ENCODE measurements around the gene CTNNA3.

CTNNA3 gene

DNA sequence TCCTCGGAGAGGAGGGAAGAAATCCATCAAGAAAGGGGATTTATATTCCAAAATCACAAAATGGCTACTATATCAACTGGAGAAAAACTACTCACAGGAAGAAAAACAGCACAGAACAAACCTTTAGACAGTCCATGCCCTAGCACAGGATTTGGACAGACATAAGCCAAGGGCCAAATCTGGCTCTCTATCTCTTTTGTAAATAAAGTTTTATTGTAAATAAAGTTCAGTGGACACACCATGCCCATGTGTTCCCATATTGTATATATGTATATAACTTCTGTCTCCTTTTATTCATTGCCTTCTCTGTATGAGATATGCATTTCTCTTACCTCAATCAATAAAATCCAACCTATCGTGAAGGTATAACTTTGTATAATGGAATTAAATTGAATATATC, 1513.0 kb downstream of the CTNNA3 start:
- H3K4me3 ChIP-seq (ENCODE audit: low read depth, low read length), result no peak overlapping the region
- TF ChIP-seq, protein P1, sequence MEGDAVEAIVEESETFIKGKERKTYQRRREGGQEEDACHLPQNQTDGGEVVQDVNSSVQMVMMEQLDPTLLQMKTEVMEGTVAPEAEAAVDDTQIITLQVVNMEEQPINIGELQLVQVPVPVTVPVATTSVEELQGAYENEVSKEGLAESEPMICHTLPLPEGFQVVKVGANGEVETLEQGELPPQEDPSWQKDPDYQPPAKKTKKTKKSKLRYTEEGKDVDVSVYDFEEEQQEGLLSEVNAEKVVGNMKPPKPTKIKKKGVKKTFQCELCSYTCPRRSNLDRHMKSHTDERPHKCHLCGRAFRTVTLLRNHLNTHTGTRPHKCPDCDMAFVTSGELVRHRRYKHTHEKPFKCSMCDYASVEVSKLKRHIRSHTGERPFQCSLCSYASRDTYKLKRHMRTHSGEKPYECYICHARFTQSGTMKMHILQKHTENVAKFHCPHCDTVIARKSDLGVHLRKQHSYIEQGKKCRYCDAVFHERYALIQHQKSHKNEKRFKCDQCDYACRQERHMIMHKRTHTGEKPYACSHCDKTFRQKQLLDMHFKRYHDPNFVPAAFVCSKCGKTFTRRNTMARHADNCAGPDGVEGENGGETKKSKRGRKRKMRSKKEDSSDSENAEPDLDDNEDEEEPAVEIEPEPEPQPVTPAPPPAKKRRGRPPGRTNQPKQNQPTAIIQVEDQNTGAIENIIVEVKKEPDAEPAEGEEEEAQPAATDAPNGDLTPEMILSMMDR (IDR thresholded peaks at IDR 0.05; ENCODE audit: low read depth, low read length), result no peak
- DNase-seq (ENCODE audit: low read depth, low spot score), result no peak
- in situ Hi-C loops (cut with HindIII; ENCODE audit: low sequenced_read_pairs), result no loop called here

DNA sequence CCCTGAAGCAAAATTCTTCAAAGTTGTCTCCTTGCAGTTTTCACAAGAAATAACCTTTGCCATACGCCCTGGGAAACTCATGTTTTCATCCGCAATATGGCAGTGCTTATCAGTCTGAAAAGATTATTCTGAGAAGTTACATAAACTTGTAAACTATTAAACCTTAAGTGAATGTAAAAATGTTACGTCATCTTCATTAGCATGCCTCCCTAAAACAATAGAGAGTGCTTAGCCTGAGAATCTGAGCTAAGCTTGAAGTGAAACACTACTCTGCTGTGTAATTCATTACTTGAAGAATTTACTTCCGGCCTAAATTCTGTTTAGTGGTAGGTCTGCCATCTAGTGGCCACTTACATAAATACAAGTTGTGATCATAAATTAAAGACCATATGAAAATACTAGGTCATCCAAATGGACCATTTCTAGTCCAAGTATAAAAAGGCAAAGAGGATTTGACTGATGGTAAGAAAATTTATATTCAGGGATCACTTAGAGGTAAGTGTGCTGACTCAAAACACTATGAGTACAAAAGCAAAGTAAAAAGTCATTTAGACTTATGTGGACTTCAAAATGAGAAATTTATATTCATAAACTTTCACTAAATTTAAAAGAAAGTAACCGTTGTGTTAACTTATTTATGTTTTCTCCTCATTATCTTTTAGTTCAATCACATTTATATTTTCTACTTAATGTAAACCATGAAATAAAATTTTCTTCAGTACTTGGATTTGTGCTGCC, 1515.2 kb downstream of the CTNNA3 start:
- DNase-seq (ENCODE audit: low read depth, low spot score), result peak; percentile 66
- TF ChIP-seq, protein P1 (IDR thresholded peaks at IDR 0.05; ENCODE audit: low read depth, low read length), result peak; percentile 49
- in situ Hi-C loops (cut with HindIII; ENCODE audit: low sequenced_read_pairs), result no loop called here
- H3K4me3 ChIP-seq (ENCODE audit: low read depth, low read length), result no peak overlapping the region

DNA sequence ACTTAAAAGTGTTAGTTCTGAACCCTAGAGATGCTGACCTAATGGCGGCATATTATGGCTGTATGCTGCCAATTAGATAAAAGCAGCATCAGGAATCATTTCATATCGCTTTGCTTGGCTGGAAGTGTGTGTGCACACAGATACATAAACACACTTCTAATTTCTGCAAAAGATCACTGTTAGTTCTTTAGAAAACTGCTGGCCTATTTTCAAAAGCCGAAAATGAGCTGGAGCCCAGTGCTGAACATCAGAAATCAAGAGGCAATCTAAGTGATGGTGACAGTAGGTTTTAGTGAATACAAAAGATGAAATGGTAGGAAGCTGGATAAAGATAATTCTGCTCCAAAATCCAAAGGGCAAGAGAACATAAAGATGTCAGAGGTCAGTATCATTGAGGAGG, 1516.0 kb downstream of the CTNNA3 start:
- no peak overlapping the region for H3K4me3 ChIP-seq (ENCODE audit: low read depth, low read length)
- in situ Hi-C loops (cut with HindIII; ENCODE audit: low sequenced_read_pairs), result no loop called here
- no peak for DNase-seq (ENCODE audit: low read depth, low spot score)
- TF ChIP-seq, protein P1 (IDR thresholded peaks at IDR 0.05; ENCODE audit: low read depth, low read length), result no peak

DNA sequence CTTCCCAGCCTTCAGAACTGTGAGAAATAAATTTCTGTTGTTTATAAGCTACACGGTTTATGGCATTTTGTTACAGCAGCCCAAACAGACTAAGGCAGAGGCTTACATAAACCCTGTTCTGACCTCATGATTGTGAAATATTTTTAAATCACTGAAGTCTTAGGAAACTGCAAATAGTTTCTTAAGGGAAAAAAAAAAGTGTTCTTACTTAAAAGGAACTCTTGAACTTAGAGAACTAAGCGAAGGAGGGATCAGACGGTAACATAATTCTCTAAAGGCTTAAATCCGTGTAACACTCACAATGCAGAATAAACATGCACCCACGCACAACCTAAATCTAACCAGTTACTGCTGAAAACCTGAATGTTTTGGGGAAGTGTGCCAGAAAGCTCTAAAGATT, 1519.2 kb downstream of the CTNNA3 start:
- in situ Hi-C loops (cut with HindIII; ENCODE audit: low sequenced_read_pairs), result no loop called here
- H3K4me3 ChIP-seq (ENCODE audit: low read depth, low read length), result no peak overlapping the region
- DNase-seq (ENCODE audit: low read depth, low spot score), result peak; percentile 12
- TF ChIP-seq, protein P1 (IDR thresholded peaks at IDR 0.05; ENCODE audit: low read depth, low read length), result no peak

DNA sequence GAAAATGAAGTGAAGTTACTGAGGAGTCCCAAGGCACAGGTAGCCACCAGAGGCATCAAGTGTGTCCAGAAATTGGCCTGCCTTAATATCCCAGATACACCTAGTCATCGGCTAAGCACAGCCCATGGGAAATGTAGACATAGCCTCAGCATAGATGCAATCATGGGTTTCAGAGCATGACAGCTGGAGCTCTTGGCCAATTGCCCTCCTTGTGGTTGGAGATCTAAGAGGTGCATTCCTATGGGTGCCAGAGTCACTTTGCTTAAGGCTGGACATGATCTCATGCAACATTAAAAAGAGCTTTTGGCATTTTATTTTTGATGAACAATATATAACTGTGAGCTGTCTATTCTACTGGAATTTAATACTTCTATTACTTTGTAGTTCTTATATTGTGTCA, 1528.2 kb downstream of the CTNNA3 start:
- H3K4me3 ChIP-seq (ENCODE audit: low read depth, low read length), result no peak overlapping the region
- DNase-seq (ENCODE audit: low read depth, low spot score), result peak; percentile 60
- TF ChIP-seq, protein P1 (IDR thresholded peaks at IDR 0.05; ENCODE audit: low read depth, low read length), result no peak
- in situ Hi-C loops (cut with HindIII; ENCODE audit: low sequenced_read_pairs), result no loop called here

DNA sequence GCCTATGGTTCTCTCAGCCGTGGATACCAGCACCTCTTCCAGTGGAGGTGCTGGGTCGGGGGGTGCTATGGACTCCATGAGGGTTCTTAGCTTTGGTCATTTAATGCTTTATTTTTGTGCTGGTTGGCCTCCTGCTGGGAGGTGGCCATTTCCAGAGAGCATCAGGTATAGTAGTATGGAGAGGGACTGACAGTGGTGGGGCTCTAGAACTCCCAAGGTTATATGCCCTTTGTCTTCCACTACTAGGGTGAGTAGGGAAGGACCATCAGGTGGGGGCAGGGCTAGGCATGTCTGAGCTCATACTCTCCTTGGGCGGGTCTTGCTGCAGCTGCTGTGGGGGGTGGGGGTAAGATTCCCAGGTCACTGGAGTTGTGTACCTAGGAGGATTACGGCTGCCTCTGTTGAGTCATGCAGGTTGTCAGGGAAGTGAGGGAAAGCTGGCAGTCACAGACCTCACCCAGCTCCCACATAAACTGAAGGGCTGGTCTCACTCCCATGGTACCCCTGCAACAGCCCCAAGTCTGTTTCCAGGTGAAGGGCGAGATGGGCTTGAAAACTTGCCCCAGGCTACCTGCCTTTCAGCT, 1533.3 kb downstream of the CTNNA3 start:
- no peak for DNase-seq (ENCODE audit: low read depth, low spot score)
- H3K4me3 ChIP-seq (ENCODE audit: low read depth, low read length), result no peak overlapping the region
- TF ChIP-seq, protein P1 (IDR thresholded peaks at IDR 0.05; ENCODE audit: low read depth, low read length), result no peak
- in situ Hi-C loops (cut with HindIII; ENCODE audit: low sequenced_read_pairs), result no loop called here
